Suprapubic skin (tissue), 4 donors: ENCODE results near the gene CDH11. TPM values are rescaled to one million over a fixed set of nuclear protein-coding genes. Genes with fewer than 3 reads are reported as not detected.

Source experiments
- DNase-seq, 2 donors: peaks; one replicate each; pipeline ENCODE4 v3.0.0-alpha.2; 2019; ENCODE audit warnings: low spot score in 2 of 2
- H3K27ac ChIP-seq: fragments of 200-600 bp; sonication (generic); one replicate; pipeline ENCODE4 v1.5.1; 2019
- H3K27me3 ChIP-seq: fragments of 200-600 bp; sonication (generic); one replicate; pipeline ENCODE4 v1.5.1; 2019
- H3K36me3 ChIP-seq: fragments of 200-600 bp; sonication (generic); one replicate; pipeline ENCODE4 v1.5.1; 2019
- H3K4me1 ChIP-seq: fragments of 200-600 bp; sonication (generic); one replicate; pipeline ENCODE4 v1.5.1; 2019
- H3K4me3 ChIP-seq: fragments of 200-600 bp; sonication (generic); one replicate; pipeline ENCODE4 v1.5.1; 2019; ENCODE audit warnings: mild to moderate bottlenecking
- H3K9me3 ChIP-seq: fragments of 200-600 bp; sonication (generic); one replicate; pipeline ENCODE4 v1.5.1; 2019
- EP300 ChIP-seq: sonication (generic); formaldehyde crosslinking; IDR thresholded peaks from one replicate; pipeline ENCODE4 v1.6.1; 2017; ENCODE audit warnings: antibody characterized with exemption
- POLR2A ChIP-seq, 2 donors: fragments of 450-650 bp; IDR thresholded peaks; one replicate each; pipeline ENCODE4 v1.6.1; 2017; ENCODE audit warnings: antibody characterized with exemption in 2 of 2, mild to moderate bottlenecking in 2 of 2, moderate library complexity in 2 of 2
- POLR2AphosphoS5 ChIP-seq, 3 donors: sonication (generic); formaldehyde crosslinking; IDR thresholded peaks; one replicate each; pipeline ENCODE4 v1.6.1; 2017; ENCODE audit warnings: antibody characterized with exemption in 3 of 3
- WGBS: methylation state at CpG from one replicate; pipeline ENCODE4 v1.1.5; 2018; 5-methylcytosine and 5-hydroxymethylcytosine counted together
- total RNA-seq, 4 donors: library from RNA; depleted of rRNA; stranded (reverse); fragments of >200 nt; gene quantifications; one replicate each; pipeline ENCODE4 v1.1.0, GENCODE V29; 2016
- TF ChIP-seq, protein P1 (sequence below), 2 donors: fragments of 200-600 bp in 1 of 2; fragments of 450-650 bp in 1 of 2; sonication (generic) in 1 of 2; IDR thresholded peaks; one replicate each; pipeline ENCODE4 v1.5.1; 2016 to 2019; ENCODE audit warnings: antibody characterized with exemption in 2 of 2, mild to moderate bottlenecking in 1 of 2, moderate library complexity in 1 of 2

The CDH11 gene
- total RNA-seq, 4 donors from 2014 or later = 10.3 to 41.4 (median 25.8) TPM

DNA sequence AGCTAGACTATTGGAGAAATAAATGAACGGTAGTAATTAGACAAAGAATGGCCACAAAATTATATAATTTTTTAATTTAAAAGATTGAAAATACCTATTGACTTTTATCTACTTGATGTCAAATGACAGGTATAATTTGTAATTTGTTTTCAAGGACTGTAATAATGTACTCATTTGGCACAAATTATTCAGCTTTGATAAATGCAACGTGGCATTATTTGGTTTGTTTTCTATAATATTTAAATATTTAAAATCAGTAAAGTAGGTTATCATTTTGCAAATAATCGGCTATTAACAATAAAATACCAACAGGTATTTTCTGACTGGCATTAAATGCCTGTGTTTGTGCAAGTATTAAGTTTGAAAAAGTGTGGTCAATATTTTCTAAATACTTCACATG is 60.6 kb downstream of the CDH11 start:
- no peak for TF ChIP-seq POLR2A (IDR thresholded peaks at IDR 0.05)
- TF ChIP-seq, protein P1, sequence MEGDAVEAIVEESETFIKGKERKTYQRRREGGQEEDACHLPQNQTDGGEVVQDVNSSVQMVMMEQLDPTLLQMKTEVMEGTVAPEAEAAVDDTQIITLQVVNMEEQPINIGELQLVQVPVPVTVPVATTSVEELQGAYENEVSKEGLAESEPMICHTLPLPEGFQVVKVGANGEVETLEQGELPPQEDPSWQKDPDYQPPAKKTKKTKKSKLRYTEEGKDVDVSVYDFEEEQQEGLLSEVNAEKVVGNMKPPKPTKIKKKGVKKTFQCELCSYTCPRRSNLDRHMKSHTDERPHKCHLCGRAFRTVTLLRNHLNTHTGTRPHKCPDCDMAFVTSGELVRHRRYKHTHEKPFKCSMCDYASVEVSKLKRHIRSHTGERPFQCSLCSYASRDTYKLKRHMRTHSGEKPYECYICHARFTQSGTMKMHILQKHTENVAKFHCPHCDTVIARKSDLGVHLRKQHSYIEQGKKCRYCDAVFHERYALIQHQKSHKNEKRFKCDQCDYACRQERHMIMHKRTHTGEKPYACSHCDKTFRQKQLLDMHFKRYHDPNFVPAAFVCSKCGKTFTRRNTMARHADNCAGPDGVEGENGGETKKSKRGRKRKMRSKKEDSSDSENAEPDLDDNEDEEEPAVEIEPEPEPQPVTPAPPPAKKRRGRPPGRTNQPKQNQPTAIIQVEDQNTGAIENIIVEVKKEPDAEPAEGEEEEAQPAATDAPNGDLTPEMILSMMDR (IDR thresholded peaks at IDR 0.05) = no peak
- no peak for TF ChIP-seq EP300
- TF ChIP-seq POLR2AphosphoS5 (IDR thresholded peaks at IDR 0.05) = no peak
- Histone ChIP-seq H3K36me3 (no peaks in the 10 kb centered on the region), H3K27ac (no peak overlapping the region), H3K9me3 (no peaks in the 10 kb centered on the region), H3K27me3 (no peaks in the 10 kb centered on the region), H3K4me3 (no peak overlapping the region), H3K4me1 (no peaks in the 10 kb centered on the region)
- WGBS = 85% methylated on average over 3 of the region's 3 CpGs
- DNase-seq = no peak

DNA sequence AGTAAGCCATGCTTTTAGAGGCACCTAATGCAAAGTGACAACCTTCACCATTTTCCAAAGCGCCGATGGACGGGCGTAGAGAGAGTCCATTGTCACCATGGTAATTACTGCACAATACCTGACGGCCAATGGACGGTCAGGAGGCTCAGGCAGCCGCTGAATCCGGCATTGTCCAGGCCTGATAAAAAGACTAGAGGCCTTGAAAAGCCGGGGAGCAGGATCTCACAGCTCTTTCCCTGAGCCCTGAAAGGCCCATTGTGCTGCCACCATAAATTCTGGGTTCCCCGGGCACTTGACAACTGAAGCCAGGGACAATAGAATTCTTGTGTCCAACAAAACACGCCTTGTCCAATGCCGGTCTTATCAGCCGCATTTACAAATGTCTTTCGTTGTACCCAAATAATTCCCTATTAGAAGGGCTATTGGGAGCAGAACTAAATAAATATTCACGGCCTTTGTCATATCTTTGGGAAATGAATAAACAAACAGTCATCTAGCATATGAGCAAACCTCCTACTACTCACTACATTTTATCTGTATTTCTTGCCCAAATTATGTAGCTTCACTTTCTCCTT is 62.4 kb downstream of the CDH11 start:
- WGBS = 70% methylated on average over 14 of the region's 15 CpGs
- TF ChIP-seq EP300 (no peak), POLR2AphosphoS5 (IDR thresholded peaks at IDR 0.05) (no peak)
- no peaks in the 10 kb centered on the region for H3K4me1 ChIP-seq

DNA sequence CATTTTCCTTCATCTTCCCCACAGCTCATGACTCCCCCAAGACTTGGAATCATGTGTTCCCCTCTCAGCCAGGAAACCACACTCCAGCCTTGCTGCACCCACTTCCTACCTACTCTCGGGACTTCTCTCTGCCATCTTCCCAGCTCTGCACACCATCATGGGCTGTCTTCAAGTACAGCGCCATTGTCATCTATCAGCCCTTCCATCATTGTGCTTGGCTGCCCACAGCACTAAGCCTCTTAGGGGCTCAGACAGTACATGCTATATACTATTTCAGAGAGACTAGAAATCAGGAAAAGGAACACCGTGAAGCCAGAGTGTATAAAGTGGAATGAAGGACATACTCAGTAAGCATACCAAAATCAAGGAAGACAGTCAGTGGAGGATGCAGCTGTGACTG is 64.7 kb downstream of the CDH11 start:
- 92% methylated on average over 3 of the region's 3 CpGs for WGBS
- no peak overlapping the region for H3K27ac ChIP-seq

More for the DNA sequence above, 62.4 kb downstream of the CDH11 start:
- Histone ChIP-seq H3K36me3 (no peaks in the 10 kb centered on the region), H3K4me3 (no peak overlapping the region), H3K27me3 (no peaks in the 10 kb centered on the region), H3K9me3 (no peaks in the 10 kb centered on the region), H3K27ac (no peak overlapping the region)
- DNase-seq = no peak

DNA sequence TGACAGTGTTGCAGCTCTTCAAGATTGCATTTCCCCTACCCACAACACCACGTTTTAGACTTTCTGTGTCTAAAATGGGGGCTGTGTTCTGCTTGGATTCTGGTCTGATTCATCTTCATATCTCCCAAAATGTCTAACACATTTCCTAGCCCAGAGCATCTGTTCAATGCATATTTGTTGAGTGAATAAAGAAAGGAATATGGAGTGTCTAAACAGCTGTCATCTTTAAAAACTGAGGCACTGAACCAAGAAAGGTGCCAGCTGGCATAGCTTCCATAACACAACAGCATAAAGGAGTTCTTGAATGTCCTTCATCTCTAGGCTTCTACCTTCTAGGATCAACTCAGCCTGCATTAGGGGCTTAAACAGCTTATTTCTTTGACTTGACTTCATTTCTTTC is 67.4 kb downstream of the CDH11 start:
- Histone ChIP-seq H3K36me3 (no peaks in the 10 kb centered on the region), H3K4me1 (no peaks in the 10 kb centered on the region), H3K27ac (no peak overlapping the region), H3K27me3 (no peaks in the 10 kb centered on the region), H3K4me3 (no peak overlapping the region), H3K9me3 (no peaks in the 10 kb centered on the region)
- TF ChIP-seq POLR2AphosphoS5 (IDR thresholded peaks at IDR 0.05) (no peak), POLR2A (IDR thresholded peaks at IDR 0.05) (no peak), EP300 (no peak)
- TF ChIP-seq, protein P1 (IDR thresholded peaks at IDR 0.05) = no peak
- WGBS = 76% methylated on average over 1 of the region's 1 CpG
- DNase-seq = no peak

More for the DNA sequence above, 64.7 kb downstream of the CDH11 start:
- Histone ChIP-seq H3K36me3 (no peaks in the 10 kb centered on the region), H3K4me3 (no peak overlapping the region), H3K27me3 (no peaks in the 10 kb centered on the region), H3K9me3 (no peaks in the 10 kb centered on the region), H3K4me1 (no peaks in the 10 kb centered on the region)
- TF ChIP-seq POLR2A (IDR thresholded peaks at IDR 0.05) = no peak
- TF ChIP-seq POLR2AphosphoS5 (IDR thresholded peaks at IDR 0.05) = no peak
- no peak for DNase-seq

DNA sequence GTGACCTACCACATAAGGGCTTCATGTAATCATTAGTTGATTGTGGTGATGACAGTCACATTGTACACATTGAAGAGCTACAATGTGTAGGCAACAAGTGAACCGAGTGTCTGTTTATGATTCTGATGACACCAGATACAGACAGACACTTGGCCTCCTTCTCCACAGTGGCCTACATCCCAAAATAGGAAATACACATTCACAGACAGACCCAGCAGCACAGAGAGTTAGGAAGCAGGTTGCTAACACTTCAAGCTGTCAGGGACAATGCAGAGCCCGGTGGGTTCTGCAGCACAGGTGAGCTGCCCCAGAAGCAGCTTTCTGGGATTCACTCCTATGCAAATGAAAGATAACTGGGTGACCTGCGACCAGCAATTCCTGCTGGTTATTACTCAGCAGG is 72.2 kb downstream of the CDH11 start:
- H3K9me3 ChIP-seq = no peaks in the 10 kb centered on the region
- DNase-seq = no peak
- no peak for TF ChIP-seq EP300
- no peak for TF ChIP-seq POLR2A (IDR thresholded peaks at IDR 0.05)
- TF ChIP-seq, protein P1 (IDR thresholded peaks at IDR 0.05) = no peak
- no peak for TF ChIP-seq POLR2AphosphoS5 (IDR thresholded peaks at IDR 0.05)
- no peaks in the 10 kb centered on the region for H3K27me3 ChIP-seq
- no peaks in the 10 kb centered on the region for H3K4me1 ChIP-seq
- H3K36me3 ChIP-seq = no peaks in the 10 kb centered on the region
- H3K4me3 ChIP-seq = no peak overlapping the region
- no peak overlapping the region for H3K27ac ChIP-seq
- WGBS = 75% methylated on average over 3 of the region's 3 CpGs

DNA sequence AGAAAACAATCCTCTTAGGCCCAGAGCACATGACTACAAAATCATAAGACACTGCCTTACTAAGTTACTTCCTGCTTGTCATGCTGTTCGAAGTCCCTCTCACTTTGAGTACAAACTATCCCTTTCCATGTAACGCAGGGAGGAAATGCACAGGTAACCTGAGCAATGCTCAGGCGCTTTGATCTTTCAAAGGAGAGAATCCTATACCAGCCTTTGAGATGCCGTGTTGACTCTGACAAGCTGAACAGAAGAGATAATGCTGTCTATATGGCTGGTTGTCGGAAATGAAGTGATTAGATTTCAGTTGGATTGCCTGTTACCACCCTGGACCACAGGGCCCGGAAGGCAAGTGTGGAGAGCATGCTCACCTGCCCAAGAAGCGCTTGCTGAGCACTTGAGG is 75.9 kb downstream of the CDH11 start:
- no peaks in the 10 kb centered on the region for H3K36me3 ChIP-seq
- H3K4me1 ChIP-seq = no peaks in the 10 kb centered on the region
- H3K27me3 ChIP-seq = no peaks in the 10 kb centered on the region
- TF ChIP-seq POLR2A (IDR thresholded peaks at IDR 0.05) (no peak), POLR2AphosphoS5 (IDR thresholded peaks at IDR 0.05) (no peak), EP300 (no peak)
- TF ChIP-seq, protein P1 (IDR thresholded peaks at IDR 0.05) = no peak
- DNase-seq = no peak
- no peak overlapping the region for H3K4me3 ChIP-seq
- H3K9me3 ChIP-seq = no peaks in the 10 kb centered on the region
- no peak overlapping the region for H3K27ac ChIP-seq
- 91% methylated on average over 7 of the region's 7 CpGs for WGBS
